ENCODE results near the gene ZWILCH.

GRCh38 chr15:66462627-66463026 is 42.5 kb upstream of the ZWILCH start:
- TF ChIP-seq ZNF274 (IDR thresholded peaks at IDR 0.05; ENCODE audit: low read depth, low read length) = no peak
- no peak for TF ChIP-seq SUZ12 (IDR thresholded peaks at IDR 0.05; ENCODE audit: extremely low read depth, insufficient read depth, insufficient read length)
- no peak for TF ChIP-seq YY1 (IDR thresholded peaks at IDR 0.05; ENCODE audit: insufficient read depth, insufficient read length)
